HG03457 (cell line): ENCODE measurements around the gene ADAM12.
"Not testable (repeated sequence)": the region's sequence is repeated elsewhere in the genome, so short reads cannot be mapped to it uniquely, and the experiment has no call there.

Source experiments
- ATAC-seq: cut with Tn5 transposase; IDR thresholded peaks from one replicate; pipeline ENCODE4 v1.9.1; 2021; ENCODE audit warnings: moderate number of reproducible peaks; ENCODE audit not compliant: unreplicated experiment

ADAM12 gene

GRCh38 chr10:126375926-126376554, 12.2 kb downstream of the ADAM12 start:
- no peak for ATAC-seq

- ATAC-seq = no peak
Observed at GRCh38 chr10:126375299-126375698, 13.0 kb downstream of the ADAM12 start.

GRCh38 chr10:126374435-126374834, 13.8 kb downstream of the ADAM12 start:
- no peak for ATAC-seq

- no peak for ATAC-seq
Observed at GRCh38 chr10:126373972-126374371, 14.3 kb downstream of the ADAM12 start.

- ATAC-seq = no peak
Observed at GRCh38 chr10:126373147-126373546, 15.1 kb downstream of the ADAM12 start.

- no peak for ATAC-seq
Observed at GRCh38 chr10:126372396-126372795, 15.9 kb downstream of the ADAM12 start.

GRCh38 chr10:126369125-126369710, 19.1 kb downstream of the ADAM12 start:
- ATAC-seq = no peak

- no peak for ATAC-seq
Observed at GRCh38 chr10:126357169-126357568, 31.1 kb downstream of the ADAM12 start.

- no peak for ATAC-seq
Observed at GRCh38 chr10:126353666-126354065, 34.6 kb downstream of the ADAM12 start.

- no peak for ATAC-seq
Observed at GRCh38 chr10:126352453-126352852, 35.8 kb downstream of the ADAM12 start.

GRCh38 chr10:126351021-126351420, 37.3 kb downstream of the ADAM12 start:
- no peak for ATAC-seq

GRCh38 chr10:126350216-126350992, 37.9 kb downstream of the ADAM12 start:
- ATAC-seq = no peak

- no peak for ATAC-seq
Observed at GRCh38 chr10:126349676-126350075, 38.6 kb downstream of the ADAM12 start.

- no peak for ATAC-seq
Observed at GRCh38 chr10:126349101-126349500, 39.2 kb downstream of the ADAM12 start.

GRCh38 chr10:126343496-126343895, 44.8 kb downstream of the ADAM12 start:
- ATAC-seq = not testable (repeated sequence)

- ATAC-seq = no peak
Observed at GRCh38 chr10:126342680-126343079, 45.6 kb downstream of the ADAM12 start.

- no peak for ATAC-seq
Observed at GRCh38 chr10:126341491-126341890, 46.8 kb downstream of the ADAM12 start.

- ATAC-seq = no peak
Observed at GRCh38 chr10:126337251-126337810, 50.9 kb downstream of the ADAM12 start.

GRCh38 chr10:126336801-126337200, 51.5 kb downstream of the ADAM12 start:
- no peak for ATAC-seq

GRCh38 chr10:126334272-126334671, 54.0 kb downstream of the ADAM12 start:
- no peak for ATAC-seq

- ATAC-seq = no peak
Observed at GRCh38 chr10:126332576-126332975, 55.7 kb downstream of the ADAM12 start.

GRCh38 chr10:126331101-126331500, 57.2 kb downstream of the ADAM12 start:
- ATAC-seq = no peak
